ENCODE results near the gene KYAT1.

DNA sequence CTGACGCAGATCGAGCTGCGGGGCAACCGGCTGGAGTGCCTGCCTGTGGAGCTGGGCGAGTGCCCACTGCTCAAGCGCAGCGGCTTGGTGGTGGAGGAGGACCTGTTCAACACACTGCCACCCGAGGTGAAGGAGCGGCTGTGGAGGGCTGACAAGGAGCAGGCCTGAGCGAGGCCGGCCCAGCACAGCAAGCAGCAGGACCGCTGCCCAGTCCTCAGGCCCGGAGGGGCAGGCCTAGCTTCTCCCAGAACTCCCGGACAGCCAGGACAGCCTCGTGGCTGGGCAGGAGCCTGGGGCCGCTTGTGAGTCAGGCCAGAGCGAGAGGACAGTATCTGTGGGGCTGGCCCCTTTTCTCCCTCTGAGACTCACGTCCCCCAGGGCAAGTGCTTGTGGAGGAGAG, 34.5 kb upstream of the KYAT1 start:
- TF ChIP-seq CTCF (conservative IDR thresholded peaks at IDR 0.05) (no peak), ZFX (IDR thresholded peaks at IDR 0.05) (peak; percentile 86; the same call in 1 of the 2 replicates)

Data from C4-2B (cell line).